Measurements from ENCODE around the gene MMEL1.
"Not testable (repeated sequence)": the region's sequence is repeated elsewhere in the genome, so short reads cannot be mapped to it uniquely, and the experiment has no call there.

MMEL1 gene

GRCh38 chr1:2573250-2573920, 59.4 kb downstream of the MMEL1 start:
- H3K4me1 ChIP-seq (ENCODE audit: insufficient read depth, low read length), result no peaks in the 10 kb centered on the region
- no peaks in the 10 kb centered on the region for H3K36me3 ChIP-seq (ENCODE audit: insufficient read depth, low read length)
- H3K9ac ChIP-seq (ENCODE audit: low read depth, low read length), result no peak overlapping the region
- WGBS, result 93% methylated on average over 8 of the region's 8 CpGs
- 0 out of 2 replicates have a peak, but pooled peaks cover 5% of the 10 kb centered on the region for H3K9me3 ChIP-seq (ENCODE audit: insufficient read depth, low read depth, low read length)
- H3K27ac ChIP-seq (ENCODE audit: low read depth, low read length), result no peak overlapping the region
- H3K27me3 ChIP-seq (ENCODE audit: insufficient read depth, low read length), result no peaks in the 10 kb centered on the region
- H3K4me3 ChIP-seq (ENCODE audit: low read length), result no peak overlapping the region

DNA sequence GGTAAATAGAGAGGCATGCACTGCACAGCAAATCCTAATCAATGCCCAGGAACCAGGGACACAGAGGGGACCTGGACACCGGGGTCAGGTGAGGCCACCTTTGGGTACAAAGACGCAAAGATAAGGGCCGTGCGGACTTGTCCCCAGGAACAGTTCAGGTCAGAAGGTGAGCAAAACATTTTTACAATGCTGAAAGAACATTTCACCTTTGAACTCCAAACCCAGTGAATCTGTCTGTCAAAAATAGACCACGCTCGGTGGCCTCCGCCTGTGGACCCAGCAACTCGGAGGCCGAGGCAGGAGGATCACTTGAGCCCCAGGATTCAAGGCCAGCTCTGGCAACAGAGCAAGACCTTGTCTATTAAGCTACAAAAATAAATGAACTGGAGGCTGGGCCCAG, 61.5 kb downstream of the MMEL1 start:
- H3K36me3 ChIP-seq (ENCODE audit: insufficient read depth, low read length), result no peaks in the 10 kb centered on the region
- H3K27ac ChIP-seq (ENCODE audit: low read depth, low read length), result no peak overlapping the region
- H3K27me3 ChIP-seq (ENCODE audit: insufficient read depth, low read length), result no peaks in the 10 kb centered on the region
- 0 out of 2 replicates have a peak, but pooled peaks cover 5% of the 10 kb centered on the region for H3K9me3 ChIP-seq (ENCODE audit: insufficient read depth, low read depth, low read length)
- H3K9ac ChIP-seq (ENCODE audit: low read depth, low read length), result no peak overlapping the region
- H3K4me1 ChIP-seq (ENCODE audit: insufficient read depth, low read length), result no peaks in the 10 kb centered on the region
- H3K4me3 ChIP-seq (ENCODE audit: low read length), result no peak overlapping the region
- 96% methylated on average over 9 of the region's 9 CpGs for WGBS

DNA sequence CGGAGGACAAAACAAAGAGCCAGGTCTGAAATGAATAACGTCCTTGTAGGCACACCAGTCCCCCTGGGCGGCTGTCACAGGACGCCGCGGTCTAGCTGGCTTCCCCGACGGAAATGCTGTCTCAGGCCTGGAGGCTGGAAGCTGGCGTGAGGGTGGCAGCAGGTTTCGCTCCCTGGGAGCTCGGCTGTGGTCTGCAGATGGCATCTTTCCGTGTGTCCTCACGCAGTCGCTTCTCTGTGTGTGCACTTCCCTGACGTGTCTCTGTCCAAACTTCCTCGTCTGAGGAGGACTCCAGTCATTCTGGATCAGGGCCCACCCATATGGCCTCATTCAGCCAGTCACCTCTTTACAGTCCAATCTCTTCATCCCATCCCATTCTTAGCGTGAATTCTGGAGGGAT, 62.5 kb downstream of the MMEL1 start:
- Histone ChIP-seq H3K4me1 (ENCODE audit: insufficient read depth, low read length) (no peaks in the 10 kb centered on the region), H3K27me3 (ENCODE audit: insufficient read depth, low read length) (no peaks in the 10 kb centered on the region)

DNA sequence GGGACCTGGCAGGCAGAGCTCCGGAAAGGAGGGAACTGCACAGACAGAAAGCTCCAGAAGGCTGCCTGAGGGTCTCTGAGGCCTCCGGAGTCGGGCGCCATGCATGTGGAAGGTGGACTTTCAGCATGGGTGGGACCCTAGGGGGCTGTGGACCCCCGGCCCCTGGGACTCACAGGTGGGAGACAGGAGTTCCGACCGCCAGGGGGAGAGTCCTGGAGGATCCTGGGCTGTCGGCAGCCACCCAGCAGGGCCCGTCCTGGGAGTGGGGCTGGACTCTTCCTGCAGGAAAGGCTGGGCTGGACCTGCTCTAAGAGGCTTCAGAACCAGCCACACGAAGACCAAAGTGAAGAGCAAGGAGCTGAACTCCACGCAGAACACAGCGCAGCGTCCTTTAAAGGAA, 63.1 kb downstream of the MMEL1 start:
- H3K4me1 ChIP-seq (ENCODE audit: insufficient read depth, low read length); H3K4me3 ChIP-seq (ENCODE audit: low read length); H3K9ac ChIP-seq (ENCODE audit: low read depth, low read length); H3K27me3 ChIP-seq (ENCODE audit: insufficient read depth, low read length); H3K36me3 ChIP-seq (ENCODE audit: insufficient read depth, low read length); H3K9me3 ChIP-seq (ENCODE audit: insufficient read depth, low read depth, low read length); H3K27ac ChIP-seq (ENCODE audit: low read depth, low read length): not testable (repeated sequence)
- 87% methylated on average over 13 of the region's 13 CpGs for WGBS

More for the DNA sequence above, 62.5 kb downstream of the MMEL1 start:
- Histone ChIP-seq H3K36me3 (ENCODE audit: insufficient read depth, low read length) (no peaks in the 10 kb centered on the region), H3K27ac (ENCODE audit: low read depth, low read length) (no peak overlapping the region), H3K4me3 (ENCODE audit: low read length) (no peak overlapping the region), H3K9ac (ENCODE audit: low read depth, low read length) (no peak overlapping the region), H3K9me3 (ENCODE audit: insufficient read depth, low read depth, low read length) (0 out of 2 replicates have a peak, but pooled peaks cover 5% of the 10 kb centered on the region)
- 92% methylated on average over 17 of the region's 17 CpGs for WGBS

DNA sequence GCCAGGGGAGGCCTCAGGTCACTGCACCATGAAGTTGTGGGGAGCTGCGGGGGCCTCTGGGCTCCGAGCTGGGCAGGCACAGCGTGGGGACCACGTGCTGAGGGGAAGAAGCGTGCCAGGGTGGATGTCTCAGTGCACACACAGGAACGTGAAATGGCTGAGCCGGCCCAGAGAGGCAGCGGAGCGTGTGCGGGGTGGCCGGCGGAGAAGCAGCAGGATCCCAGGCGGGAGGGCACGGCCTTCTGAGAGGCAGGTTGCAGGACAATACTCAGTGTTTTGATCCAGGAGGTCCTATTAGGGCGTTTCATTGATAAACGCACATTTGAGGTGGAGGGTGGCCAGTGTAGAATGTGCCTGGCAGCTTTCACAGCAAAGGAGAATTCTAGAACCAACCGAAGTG, 63.8 kb downstream of the MMEL1 start:
- 91% methylated on average over 16 of the region's 17 CpGs for WGBS
- H3K27me3 ChIP-seq (ENCODE audit: insufficient read depth, low read length), result no peaks in the 10 kb centered on the region
- H3K9ac ChIP-seq (ENCODE audit: low read depth, low read length), result no peak overlapping the region
- H3K4me3 ChIP-seq (ENCODE audit: low read length), result no peak overlapping the region
- H3K36me3 ChIP-seq (ENCODE audit: insufficient read depth, low read length), result no peaks in the 10 kb centered on the region
- H3K9me3 ChIP-seq (ENCODE audit: insufficient read depth, low read depth, low read length), result 0 out of 2 replicates have a peak, but pooled peaks cover 5% of the 10 kb centered on the region
- H3K4me1 ChIP-seq (ENCODE audit: insufficient read depth, low read length), result no peaks in the 10 kb centered on the region
- no peak overlapping the region for H3K27ac ChIP-seq (ENCODE audit: low read depth, low read length)

- not testable (repeated sequence) for H3K27me3 ChIP-seq (ENCODE audit: insufficient read depth, low read length); H3K4me3 ChIP-seq (ENCODE audit: low read length); H3K36me3 ChIP-seq (ENCODE audit: insufficient read depth, low read length); H3K9ac ChIP-seq (ENCODE audit: low read depth, low read length); H3K9me3 ChIP-seq (ENCODE audit: insufficient read depth, low read depth, low read length); H3K4me1 ChIP-seq (ENCODE audit: insufficient read depth, low read length); H3K27ac ChIP-seq (ENCODE audit: low read depth, low read length)
- 61% methylated on average over 7 of the region's 17 CpGs for WGBS
Observed at GRCh38 chr1:2568187-2568816, 64.5 kb downstream of the MMEL1 start.

DNA sequence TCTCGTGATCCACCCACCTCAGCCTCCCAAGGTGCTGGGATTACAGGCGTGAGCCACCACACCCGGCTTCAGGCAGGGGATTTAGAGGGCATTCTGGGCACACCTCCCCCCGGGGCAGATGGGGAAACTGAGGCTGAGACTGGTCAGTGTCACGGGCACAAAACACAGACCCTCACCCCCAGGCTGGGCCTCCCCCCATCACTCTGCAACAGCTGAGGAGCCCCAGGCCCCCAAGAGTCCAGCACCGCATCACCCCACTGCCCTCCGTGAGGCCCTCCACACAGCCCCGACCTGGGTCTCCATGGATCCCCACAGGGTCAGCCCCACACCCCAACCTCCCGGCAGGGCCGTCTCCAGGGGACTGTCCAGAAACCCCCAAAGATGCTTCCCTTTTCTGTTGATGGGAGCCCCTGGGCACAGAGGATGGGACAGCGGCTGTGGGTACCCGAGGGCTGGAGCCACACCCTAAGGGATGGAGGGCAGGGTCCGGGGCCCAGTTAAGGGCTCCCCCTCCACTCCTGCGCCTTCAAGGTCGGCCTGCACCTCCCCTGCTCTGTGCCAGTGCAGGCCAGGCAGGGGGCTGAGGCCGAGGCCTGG, 65.6 kb downstream of the MMEL1 start:
- Histone ChIP-seq H3K27me3 (ENCODE audit: insufficient read depth, low read length) (no peaks in the 10 kb centered on the region), H3K4me1 (ENCODE audit: insufficient read depth, low read length) (no peaks in the 10 kb centered on the region), H3K9me3 (ENCODE audit: insufficient read depth, low read depth, low read length) (no peaks in the 10 kb centered on the region), H3K9ac (ENCODE audit: low read depth, low read length) (no peak overlapping the region), H3K36me3 (ENCODE audit: insufficient read depth, low read length) (no peaks in the 10 kb centered on the region), H3K27ac (ENCODE audit: low read depth, low read length) (no peak overlapping the region), H3K4me3 (ENCODE audit: low read length) (no peak overlapping the region)
- 92% methylated on average over 16 of the region's 16 CpGs for WGBS

GRCh38 chr1:2566101-2567045, 66.4 kb downstream of the MMEL1 start:
- no peak overlapping the region for H3K27ac ChIP-seq (ENCODE audit: low read depth, low read length)
- H3K4me3 ChIP-seq (ENCODE audit: low read length), result no peak overlapping the region
- H3K4me1 ChIP-seq (ENCODE audit: insufficient read depth, low read length), result no peaks in the 10 kb centered on the region
- H3K27me3 ChIP-seq (ENCODE audit: insufficient read depth, low read length), result no peaks in the 10 kb centered on the region
- 87% methylated on average over 32 of the region's 34 CpGs for WGBS
- no peak overlapping the region for H3K9ac ChIP-seq (ENCODE audit: low read depth, low read length)
- H3K36me3 ChIP-seq (ENCODE audit: insufficient read depth, low read length), result no peaks in the 10 kb centered on the region
- no peaks in the 10 kb centered on the region for H3K9me3 ChIP-seq (ENCODE audit: insufficient read depth, low read depth, low read length)

- WGBS, result 83% methylated on average over 14 of the region's 14 CpGs
- Histone ChIP-seq H3K4me3 (ENCODE audit: low read length) (no peak overlapping the region), H3K27ac (ENCODE audit: low read depth, low read length) (no peak overlapping the region), H3K27me3 (ENCODE audit: insufficient read depth, low read length) (no peaks in the 10 kb centered on the region), H3K4me1 (ENCODE audit: insufficient read depth, low read length) (no peaks in the 10 kb centered on the region), H3K9me3 (ENCODE audit: insufficient read depth, low read depth, low read length) (no peaks in the 10 kb centered on the region), H3K9ac (ENCODE audit: low read depth, low read length) (no peak overlapping the region), H3K36me3 (ENCODE audit: insufficient read depth, low read length) (no peaks in the 10 kb centered on the region)
Observed at GRCh38 chr1:2564815-2565374, 67.9 kb downstream of the MMEL1 start.

DNA sequence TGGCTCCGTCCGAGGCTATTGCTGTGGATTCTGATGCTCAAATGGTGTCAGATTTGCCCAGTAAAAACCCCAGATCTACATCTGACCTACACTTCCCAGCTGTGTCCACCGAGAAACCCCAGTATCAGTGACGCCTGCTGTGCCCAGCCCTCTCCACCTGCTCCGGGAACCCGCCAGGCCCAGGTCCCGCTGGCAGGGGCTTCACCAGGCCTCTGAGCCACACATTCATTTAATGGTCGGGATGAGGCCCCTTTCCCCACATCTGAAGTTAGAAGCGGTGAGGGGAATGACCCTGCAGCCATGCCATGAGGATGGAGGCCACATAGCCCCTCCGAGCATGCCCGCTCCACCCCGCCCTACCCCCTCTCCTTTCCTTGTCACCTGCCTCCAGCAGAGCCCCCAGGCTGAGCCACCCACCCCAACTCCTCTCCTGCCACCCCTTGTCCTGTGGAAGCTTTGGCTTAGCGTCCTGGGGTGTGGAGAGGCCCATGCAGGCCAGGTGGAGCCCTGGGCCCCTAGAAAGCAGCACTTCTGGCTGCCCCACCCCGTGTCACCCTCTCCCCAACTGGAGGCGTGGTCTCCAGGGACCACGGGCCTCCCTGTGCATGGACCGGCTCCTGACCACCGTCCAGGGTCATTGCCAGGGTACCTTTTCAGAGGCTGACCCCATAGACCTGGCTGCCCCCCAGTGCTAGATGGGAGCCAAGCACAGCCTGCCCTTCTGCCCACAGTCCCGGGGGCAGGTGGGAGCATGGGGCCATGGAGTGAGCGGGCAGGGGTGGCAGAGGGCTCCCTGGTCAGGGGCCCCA, 68.6 kb downstream of the MMEL1 start:
- H3K36me3 ChIP-seq (ENCODE audit: insufficient read depth, low read length), result no peaks in the 10 kb centered on the region
- 89% methylated on average over 20 of the region's 20 CpGs for WGBS
- no peaks in the 10 kb centered on the region for H3K9me3 ChIP-seq (ENCODE audit: insufficient read depth, low read depth, low read length)
- no peak overlapping the region for H3K4me3 ChIP-seq (ENCODE audit: low read length)
- no peaks in the 10 kb centered on the region for H3K4me1 ChIP-seq (ENCODE audit: insufficient read depth, low read length)
- H3K9ac ChIP-seq (ENCODE audit: low read depth, low read length), result no peak overlapping the region
- H3K27me3 ChIP-seq (ENCODE audit: insufficient read depth, low read length), result no peaks in the 10 kb centered on the region
- no peak overlapping the region for H3K27ac ChIP-seq (ENCODE audit: low read depth, low read length)

Measured in HUES64 (cell line).